HS-5 (cell line): Measurements from ENCODE around the gene STAT5B.
"Not testable (repeated sequence)": the region's sequence is repeated elsewhere in the genome, so short reads cannot be mapped to it uniquely, and the experiment has no call there.

ENCODE experiments used
- DNase-seq: peaks from one replicate; pipeline ENCODE4 v3.0.0-alpha.2; 2012; ENCODE audit warnings: low read depth

STAT5B gene

GRCh38 chr17:42276359-42276608 lies at the start of gene STAT5B:
STAT5B (minus strand) TSS chr17:42276391; CDS start chr17:42232127, 44,264 bp downstream.
- DNase-seq = no peak

- peak; percentile 73 for DNase-seq
Observed at GRCh38 chr17:42325026-42325425, 48.8 kb upstream of the STAT5B start.

GRCh38 chr17:42323268-42323773 lies 47.1 kb upstream of the STAT5B start:
- DNase-seq = no peak

- DNase-seq = peak; percentile 76
Observed at GRCh38 chr17:42322382-42323267, 46.4 kb upstream of the STAT5B start.

- DNase-seq = no peak
Observed at GRCh38 chr17:42321555-42321954, 45.4 kb upstream of the STAT5B start.

- DNase-seq = not testable (repeated sequence)
Observed at GRCh38 chr17:42317967-42318366, 41.8 kb upstream of the STAT5B start.

GRCh38 chr17:42317266-42317845 lies 41.2 kb upstream of the STAT5B start:
- no peak for DNase-seq

GRCh38 chr17:42316755-42317154 lies 40.6 kb upstream of the STAT5B start:
- no peak for DNase-seq

GRCh38 chr17:42315402-42316156 lies 39.4 kb upstream of the STAT5B start:
- no peak for DNase-seq

- DNase-seq = no peak
Observed at GRCh38 chr17:42313773-42314566, 37.8 kb upstream of the STAT5B start.

GRCh38 chr17:42313389-42313772 lies 37.2 kb upstream of the STAT5B start:
- DNase-seq = no peak

GRCh38 chr17:42312285-42313130 lies 36.3 kb upstream of the STAT5B start:
- no peak for DNase-seq

- no peak for DNase-seq
Observed at GRCh38 chr17:42312035-42312284, 35.8 kb upstream of the STAT5B start.

- DNase-seq = no peak
Observed at GRCh38 chr17:42311240-42312034, 35.2 kb upstream of the STAT5B start.

- no peak for DNase-seq
Observed at GRCh38 chr17:42310787-42311215, 34.6 kb upstream of the STAT5B start.

- no peak for DNase-seq
Observed at GRCh38 chr17:42309986-42310786, 34.0 kb upstream of the STAT5B start.

GRCh38 chr17:42309142-42309541 lies 33.0 kb upstream of the STAT5B start:
- no peak for DNase-seq

GRCh38 chr17:42308446-42308845 lies 32.3 kb upstream of the STAT5B start:
- no peak for DNase-seq

GRCh38 chr17:42307362-42307927 lies 31.3 kb upstream of the STAT5B start:
- DNase-seq = no peak

- DNase-seq = no peak
Observed at GRCh38 chr17:42306385-42306667, 30.1 kb upstream of the STAT5B start.
